Stimulated activated naive CD4-positive, alpha-beta T cell (primary cell): ENCODE results near the gene MEGF11.

Experiments
- DNase-seq, 6 experiments: peaks; one replicate each; lab custom pipeline; 2025; lab: John Stamatoyannopoulos, UW

The MEGF11 gene

DNA sequence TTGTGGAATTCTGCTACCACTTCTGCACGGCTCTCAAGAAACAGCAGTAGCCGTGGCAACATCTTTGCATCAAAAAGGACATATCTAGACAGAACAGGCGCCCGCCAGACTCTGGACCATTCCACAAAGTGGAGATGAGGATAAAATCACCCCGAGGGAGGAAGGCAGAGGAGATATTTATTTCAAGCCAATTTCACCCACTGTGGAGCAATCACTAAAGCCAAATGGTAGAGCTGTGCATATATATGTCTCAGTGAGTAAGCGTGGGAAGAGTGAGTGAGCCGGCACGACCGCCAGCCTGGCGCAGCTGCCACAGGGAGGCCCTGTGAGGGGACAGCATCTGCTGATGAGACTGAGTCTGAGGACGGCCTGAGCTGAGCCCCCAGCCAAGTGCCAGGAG, 111.3 kb downstream of the MEGF11 start:
- DNase-seq: no peak

DNA sequence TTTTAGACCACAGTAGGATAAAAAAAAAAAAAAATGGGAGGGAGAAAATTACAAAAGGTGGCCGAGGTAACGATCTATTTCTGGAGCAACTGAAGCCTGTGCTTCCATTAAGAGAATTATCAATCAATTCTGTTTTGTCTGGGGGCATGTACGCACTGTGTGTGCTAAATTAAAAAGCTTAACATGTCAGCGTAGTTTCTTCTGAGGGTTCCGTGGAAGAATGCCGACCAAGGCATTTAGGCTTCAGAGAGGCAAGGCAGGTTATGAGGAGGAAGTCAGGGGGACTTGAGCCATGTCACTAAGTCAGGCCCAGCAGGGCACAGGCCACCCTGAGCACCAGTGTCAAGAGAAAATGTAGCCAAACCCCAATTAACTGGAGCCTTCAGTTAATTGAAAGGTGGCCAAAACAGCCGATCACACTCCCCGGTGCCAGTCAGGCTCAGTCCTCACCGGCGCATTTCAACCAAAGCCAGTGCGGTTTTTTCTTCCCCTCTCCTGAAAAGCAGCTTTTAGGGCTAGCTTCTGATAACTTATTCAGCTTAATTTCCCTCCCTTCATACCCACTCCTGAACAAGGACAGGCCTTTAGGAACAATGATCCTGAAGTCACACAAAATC, 113.9 kb downstream of the MEGF11 start:
- DNase-seq: no peak

DNA sequence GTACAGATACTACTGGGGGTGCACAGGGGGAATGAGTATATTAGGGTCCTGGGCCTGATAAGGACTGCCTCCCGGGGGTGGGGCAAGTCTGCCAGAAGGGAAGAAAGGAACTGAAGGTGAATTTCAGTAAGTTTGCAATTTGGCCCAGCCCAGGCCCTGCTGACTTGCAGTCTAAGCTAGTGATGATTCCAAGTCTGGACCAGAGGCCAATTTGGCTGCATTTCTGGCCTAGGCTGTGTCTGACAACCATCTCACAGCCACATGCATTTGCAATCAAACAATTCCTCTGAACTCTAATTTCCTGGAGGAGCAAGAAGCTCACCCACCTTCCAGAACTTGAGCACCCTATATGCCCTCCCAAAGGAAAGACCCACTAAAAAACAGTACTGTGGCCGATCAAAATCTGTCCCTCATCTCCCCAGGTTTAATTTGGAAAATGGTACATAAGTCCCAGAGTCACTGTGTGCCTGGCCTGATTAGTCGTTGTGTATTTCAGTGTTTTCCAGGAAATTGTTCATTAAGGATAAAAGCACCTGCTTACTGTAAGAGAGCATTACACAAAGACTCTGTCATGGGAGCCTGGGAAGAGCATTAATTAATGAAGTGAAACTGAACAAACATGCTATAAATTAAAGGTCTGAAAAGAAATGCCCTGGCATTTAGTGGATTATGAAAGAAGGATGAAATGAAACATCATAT, 114.5 kb downstream of the MEGF11 start:
- no peak for DNase-seq

GRCh38 chr15:66138096-66138783, 115.3 kb downstream of the MEGF11 start:
- no peak for DNase-seq

DNA sequence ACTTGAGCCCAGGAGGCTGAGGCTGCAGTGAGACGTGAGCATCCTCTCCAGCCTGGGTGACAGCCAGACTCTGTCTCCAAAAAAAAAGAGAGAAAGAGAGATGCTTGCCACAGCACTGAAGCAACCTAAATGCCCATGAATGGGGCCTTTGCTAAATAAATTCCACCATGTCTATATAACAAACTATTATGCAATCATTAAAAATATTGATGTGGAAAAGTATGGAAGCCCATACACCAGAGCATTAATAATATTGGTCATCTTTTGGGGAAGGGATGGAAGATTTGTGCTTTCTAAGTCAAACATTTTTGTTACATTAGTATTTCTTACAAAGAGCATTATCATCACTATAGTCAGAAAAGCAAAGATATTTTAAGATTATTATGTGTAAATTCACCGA, 116.6 kb downstream of the MEGF11 start:
- no peak for DNase-seq

- DNase-seq: no peak
These were observed 117.9 kb downstream of the MEGF11 start for GRCh38 chr15:66135664-66136063.

- DNase-seq: no peak
These were observed 119.3 kb downstream of the MEGF11 start for GRCh38 chr15:66134284-66134683.

DNA sequence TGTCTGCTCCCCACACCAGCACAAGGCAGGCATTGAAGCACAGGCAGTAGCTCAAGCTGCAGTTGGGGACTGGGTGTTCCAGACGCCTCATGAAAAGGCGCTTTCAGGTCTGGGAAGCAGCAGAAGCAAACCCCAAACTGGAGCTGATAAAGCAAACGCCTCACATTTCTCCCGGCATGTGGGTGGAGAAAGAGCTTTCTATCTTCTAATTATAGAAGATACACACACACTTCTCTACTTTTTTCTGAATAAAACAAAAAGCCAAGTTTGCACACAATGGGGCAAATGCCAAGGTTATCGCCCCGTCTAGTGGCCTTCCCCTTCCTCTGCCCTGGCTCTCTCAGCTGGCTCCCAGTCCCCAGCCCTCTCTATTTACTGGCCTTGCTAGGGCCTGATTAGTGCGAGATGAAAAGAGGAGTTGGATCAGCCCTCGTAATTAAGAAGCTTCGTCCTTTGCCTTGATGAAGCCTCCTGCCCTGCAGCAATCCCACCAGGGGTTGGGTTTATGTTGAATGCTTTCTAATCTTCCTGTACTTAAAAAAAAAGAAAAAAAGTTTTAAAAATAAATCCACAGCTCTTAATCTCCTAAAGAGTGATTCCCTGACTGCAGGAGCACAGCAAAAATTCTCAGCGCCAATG, 120.2 kb downstream of the MEGF11 start:
- DNase-seq: no peak

- no peak for DNase-seq
These were observed 121.2 kb downstream of the MEGF11 start for GRCh38 chr15:66132251-66132816.

DNA sequence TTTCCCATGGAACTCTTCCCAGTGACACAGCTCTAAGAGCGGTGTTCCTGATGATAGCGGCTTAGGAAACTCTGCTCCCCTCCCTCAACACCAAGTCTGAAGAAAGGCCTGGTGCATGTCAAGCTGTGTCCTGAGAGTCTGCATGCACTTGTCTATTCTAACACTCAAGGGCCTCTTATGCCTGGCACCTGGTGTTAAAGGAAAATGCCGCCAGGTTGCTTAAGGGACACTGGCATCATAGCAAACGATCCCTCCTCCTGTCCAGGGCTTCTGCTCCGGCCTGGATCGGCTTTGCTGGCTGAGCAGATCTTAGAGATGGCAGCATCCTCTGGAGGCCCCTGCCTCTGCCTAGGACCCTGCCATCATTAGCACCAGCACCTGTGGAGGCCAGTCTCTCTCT, 121.7 kb downstream of the MEGF11 start:
- no peak for DNase-seq

- no peak for DNase-seq
These were observed 122.3 kb downstream of the MEGF11 start for GRCh38 chr15:66131200-66131599.

DNA sequence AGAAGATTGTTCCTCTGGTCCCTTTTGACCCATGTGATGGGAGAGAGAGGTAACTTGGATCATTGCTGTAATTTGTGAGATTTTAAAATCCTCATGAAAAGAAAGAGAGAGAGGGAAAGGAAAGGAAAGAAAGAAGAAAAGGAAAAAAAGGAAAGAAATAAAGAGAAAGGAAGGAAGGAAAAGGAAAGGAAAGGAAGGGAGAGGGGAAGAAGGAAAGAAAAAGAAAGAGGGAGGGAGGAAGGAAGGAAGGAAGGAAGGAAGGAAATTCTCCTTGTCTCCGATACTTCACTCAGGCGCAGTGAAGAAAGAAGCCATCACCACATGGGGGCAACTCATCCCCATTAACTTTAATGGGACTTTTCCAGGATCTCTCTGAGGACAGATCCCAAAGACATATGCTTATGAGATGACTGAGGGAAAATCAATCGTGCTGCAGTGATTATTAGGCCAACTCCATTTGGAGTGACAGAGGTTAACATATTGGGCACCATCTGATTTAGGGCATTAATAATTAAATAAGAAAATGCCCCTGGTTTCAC, 123.0 kb downstream of the MEGF11 start:
- DNase-seq: no peak

- no peak for DNase-seq
These were observed 124.0 kb downstream of the MEGF11 start for GRCh38 chr15:66129586-66129985.

DNA sequence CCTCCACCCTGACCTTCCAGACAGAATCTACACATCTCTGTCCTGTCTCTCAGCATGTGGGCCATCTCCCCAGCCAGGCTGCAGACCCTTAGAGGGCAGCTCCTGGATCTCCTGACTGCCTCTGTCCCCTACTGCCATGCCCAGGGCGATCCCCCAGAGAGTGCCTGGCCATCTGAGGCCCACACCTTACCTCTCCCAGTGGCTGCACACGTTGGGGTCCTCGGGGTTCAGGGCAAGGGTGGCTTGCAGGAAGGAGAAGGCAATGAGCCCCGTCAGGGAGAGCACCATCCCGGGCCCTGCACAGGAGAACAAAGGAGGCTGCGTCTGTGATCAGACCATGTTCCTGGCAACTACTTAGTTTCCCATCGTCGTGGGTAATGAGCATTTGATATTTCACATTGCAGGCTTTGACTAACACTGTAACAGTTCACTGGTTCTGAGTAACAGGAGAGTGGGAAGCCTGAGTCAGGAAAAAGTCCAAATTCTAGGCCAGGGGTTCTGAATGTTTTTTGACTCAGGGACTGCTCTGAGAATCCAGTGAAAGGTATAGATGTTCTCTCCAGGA, 125.4 kb downstream of the MEGF11 start:
- no peak for DNase-seq

- no peak for DNase-seq
These were observed 127.1 kb downstream of the MEGF11 start for GRCh38 chr15:66126456-66126855.

DNA sequence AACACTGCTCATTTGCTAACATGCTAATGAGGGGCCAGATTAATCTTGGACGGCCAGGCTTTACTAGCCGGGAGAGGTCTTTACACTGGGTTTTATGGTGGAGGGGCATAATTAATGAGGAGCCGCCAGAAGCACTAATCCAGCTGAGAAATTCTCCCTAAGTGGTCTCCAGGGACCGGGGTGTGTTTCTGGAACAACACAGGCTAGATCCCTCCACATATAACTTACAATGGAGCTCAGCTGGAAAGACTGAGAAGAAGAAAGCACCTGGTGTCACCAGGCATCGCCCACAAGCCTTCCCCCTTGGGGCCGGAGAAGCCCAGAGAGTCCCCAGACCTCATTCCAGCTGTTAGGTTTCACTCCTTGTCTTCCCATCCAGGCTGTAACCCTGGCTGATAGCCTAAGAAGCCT, 127.5 kb downstream of the MEGF11 start:
- no peak for DNase-seq

GRCh38 chr15:66124651-66125050, 128.9 kb downstream of the MEGF11 start:
- no peak for DNase-seq

- no peak for DNase-seq
These were observed 129.8 kb downstream of the MEGF11 start for GRCh38 chr15:66123799-66124198.

DNA sequence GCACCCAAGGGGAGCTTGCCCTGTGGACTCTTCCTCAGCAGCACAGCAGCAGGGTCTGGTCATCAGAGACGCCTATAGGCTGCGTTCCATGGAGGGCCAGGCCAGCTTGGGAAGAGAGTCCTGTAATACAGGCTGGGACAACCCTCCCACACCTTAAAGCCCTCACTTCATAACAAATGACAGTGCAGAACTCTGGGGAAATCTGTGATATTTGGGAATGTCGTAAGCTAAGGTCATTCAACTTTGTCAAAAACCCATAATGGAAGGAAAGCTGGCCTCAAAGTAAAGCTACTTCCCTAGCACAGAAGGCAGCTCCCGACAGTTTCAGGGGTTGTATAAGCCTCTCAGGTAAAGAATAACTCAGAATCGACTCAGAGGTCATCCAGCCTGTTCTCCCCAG, 133.1 kb downstream of the MEGF11 start:
- no peak for DNase-seq

- no peak for DNase-seq
These were observed 135.7 kb downstream of the MEGF11 start for GRCh38 chr15:66117841-66118240.

DNA sequence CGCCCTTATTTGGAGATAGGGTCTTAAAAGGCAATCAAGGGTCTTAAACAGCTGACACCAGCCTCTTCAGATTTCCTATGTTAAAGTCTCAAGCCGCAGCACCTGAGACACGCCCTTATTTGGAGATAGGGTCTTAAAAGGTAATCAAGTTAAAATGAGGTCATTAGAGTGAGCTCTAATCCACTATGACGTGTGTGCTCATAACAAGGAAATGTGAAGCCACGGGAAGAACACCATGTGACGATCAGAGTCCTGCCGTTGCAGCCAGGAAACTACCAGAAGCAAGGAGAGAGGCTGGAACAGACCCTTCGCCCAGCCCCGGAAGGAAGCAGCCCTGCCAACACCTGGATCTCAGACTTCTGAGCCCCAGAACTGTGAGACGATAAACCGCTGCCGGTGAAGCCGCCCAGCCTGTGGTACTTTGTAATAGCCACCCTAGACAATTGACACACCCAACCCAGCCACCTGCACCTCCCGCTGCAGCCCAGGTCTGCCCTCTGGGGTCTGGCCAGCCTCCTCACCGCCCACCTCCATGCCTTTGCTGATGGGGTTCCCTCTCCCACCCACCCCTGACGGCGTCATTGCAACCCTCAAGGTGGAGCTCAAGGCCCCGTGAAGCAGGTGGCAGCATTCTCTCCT, 137.9 kb downstream of the MEGF11 start:
- DNase-seq: peak; percentile 13 to 74 (median 32)
